GM21447 (cell line): ENCODE results near the gene ZFYVE16.
A peak's percentile ranks its signal among the peaks of the same experiment; 100 is the strongest.
"Not testable (repeated sequence)": the region's sequence is repeated elsewhere in the genome, so short reads cannot be mapped to it uniquely, and the experiment has no call there.

Experiments used
- ATAC-seq: cut with Tn5 transposase; IDR thresholded peaks from one replicate; pipeline ENCODE4 v1.9.1; 2021; ENCODE audit not compliant: unreplicated experiment

The ZFYVE16 gene

GRCh38 chr5:80407735-80408483, at the start of gene ZFYVE16:
TSS of gene ZFYVE16 (plus strand) at chr5:80408064. CDS start at chr5:80434148, 26,084 bp downstream.
- peak; percentile 85 for ATAC-seq

GRCh38 chr5:80360914-80361444, 46.9 kb upstream of the ZFYVE16 start:
- ATAC-seq: no peak

- ATAC-seq: no peak
Observed at GRCh38 chr5:80364892-80365291, 43.0 kb upstream of the ZFYVE16 start.

GRCh38 chr5:80368661-80369480, 39.0 kb upstream of the ZFYVE16 start:
- no peak for ATAC-seq

- no peak for ATAC-seq
Observed at GRCh38 chr5:80369521-80369920, 38.3 kb upstream of the ZFYVE16 start.

GRCh38 chr5:80370390-80370789, 37.5 kb upstream of the ZFYVE16 start:
- ATAC-seq: no peak

- ATAC-seq: no peak
Observed at GRCh38 chr5:80372780-80373179, 35.1 kb upstream of the ZFYVE16 start.

GRCh38 chr5:80374188-80374587, 33.7 kb upstream of the ZFYVE16 start:
- no peak for ATAC-seq

GRCh38 chr5:80376557-80376956, 31.3 kb upstream of the ZFYVE16 start:
- no peak for ATAC-seq

- no peak for ATAC-seq
Observed at GRCh38 chr5:80382488-80382887, 25.4 kb upstream of the ZFYVE16 start.

GRCh38 chr5:80387063-80387768, 20.6 kb upstream of the ZFYVE16 start:
- ATAC-seq: no peak

- no peak for ATAC-seq
Observed at GRCh38 chr5:80389580-80389979, 18.3 kb upstream of the ZFYVE16 start.

GRCh38 chr5:80390413-80390812, 17.5 kb upstream of the ZFYVE16 start:
- not testable (repeated sequence) for ATAC-seq

GRCh38 chr5:80391267-80391666, 16.6 kb upstream of the ZFYVE16 start:
- ATAC-seq: not testable (repeated sequence)

- peak; percentile 83 for ATAC-seq
Observed at GRCh38 chr5:80399526-80400239, 8.2 kb upstream of the ZFYVE16 start.

- not testable (repeated sequence) for ATAC-seq
Observed at GRCh38 chr5:80400368-80400767, 7.5 kb upstream of the ZFYVE16 start.

- ATAC-seq: no peak
Observed at GRCh38 chr5:80403782-80404181, 4.1 kb upstream of the ZFYVE16 start.

- ATAC-seq: no peak
Observed at GRCh38 chr5:80406980-80407734, 707 bp upstream of the ZFYVE16 start.

- peak; percentile 45 for ATAC-seq
Observed at GRCh38 chr5:80408484-80409366, 861 bp downstream of the ZFYVE16 start.
